Activated T-helper 9 cell treated with anti-CD3 and anti-CD28 coated beads, Interleukin-2, amount 50 U/mL, for 16 hours (primary cell): ENCODE results near the gene ALOX12.
"Not testable (repeated sequence)": the region's sequence is repeated elsewhere in the genome, so short reads cannot be mapped to it uniquely, and the experiment has no call there.

Source experiments
- DNase-seq: peaks from one replicate; pipeline ENCODE4 v3.0.0-alpha.2; 2020; ENCODE audit warnings: low read depth

ALOX12 gene

GRCh38 chr17:6995500-6996255 is at the start of gene ALOX12:
ALOX12 (plus strand) TSS chr17:6996049; CDS start chr17:6996118, 69 bp downstream.
- DNase-seq: no peak

- DNase-seq: no peak
Measured at GRCh38 chr17:6947745-6948144, 48.1 kb upstream of the ALOX12 start.

DNA sequence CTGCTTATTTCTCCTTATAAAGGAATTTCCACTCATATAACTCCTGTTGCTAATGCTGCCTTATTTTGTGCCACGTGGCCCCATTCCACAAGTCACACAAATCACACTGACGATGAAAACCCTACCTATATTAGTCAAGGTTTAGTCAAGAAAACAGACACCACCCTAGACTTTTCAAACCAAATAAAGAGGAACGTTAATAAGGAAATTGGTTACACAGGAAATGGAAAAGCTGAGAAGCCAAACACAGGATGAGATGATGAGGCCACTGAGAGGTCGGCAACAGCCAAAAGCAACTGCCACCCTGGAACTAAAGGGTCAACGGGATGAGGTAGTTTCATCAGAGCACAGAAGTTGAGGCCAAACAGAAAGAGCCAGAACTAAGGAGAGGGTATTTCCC is 47.3 kb upstream of the ALOX12 start:
- DNase-seq: no peak

DNA sequence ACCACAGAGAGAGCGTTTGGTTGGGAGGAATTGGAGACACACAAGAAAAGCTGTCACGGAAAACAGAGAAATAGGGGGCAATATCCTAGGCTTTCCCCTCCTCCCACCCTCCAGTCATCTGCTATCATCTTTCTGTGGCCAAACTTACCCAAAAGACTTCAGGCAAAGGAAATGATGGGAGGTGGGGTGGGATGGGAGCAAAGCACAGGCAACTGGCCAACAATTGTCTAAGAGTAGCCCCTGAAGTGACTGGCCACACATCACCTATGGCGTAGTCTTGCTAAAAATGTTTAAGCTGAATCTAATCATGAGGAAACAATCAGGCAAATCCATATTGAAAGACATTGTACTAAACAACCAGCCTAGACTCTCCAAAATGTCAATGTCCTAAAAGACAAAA is 46.9 kb upstream of the ALOX12 start:
- DNase-seq: no peak

GRCh38 chr17:6950938-6951337 is 44.9 kb upstream of the ALOX12 start:
- not testable (repeated sequence) for DNase-seq

DNA sequence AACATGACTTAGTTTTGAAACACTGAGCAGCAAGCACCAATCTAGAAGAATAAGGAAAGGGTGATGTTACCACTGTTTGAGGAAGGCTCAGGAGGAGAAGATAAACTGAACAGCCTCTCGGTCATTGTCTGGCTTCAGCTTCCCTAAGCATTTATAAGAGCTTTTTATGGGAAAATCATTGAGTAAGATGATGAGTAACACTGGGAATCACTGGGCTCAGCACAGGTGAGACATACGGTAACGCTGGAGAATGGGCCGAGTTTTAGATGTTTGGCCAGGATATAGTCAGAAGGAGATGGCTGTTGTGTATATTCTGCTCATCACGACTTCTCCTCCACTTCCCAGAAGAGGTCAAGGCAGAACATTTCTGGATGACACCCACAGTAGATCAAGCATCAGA is 42.2 kb upstream of the ALOX12 start:
- DNase-seq: no peak

DNA sequence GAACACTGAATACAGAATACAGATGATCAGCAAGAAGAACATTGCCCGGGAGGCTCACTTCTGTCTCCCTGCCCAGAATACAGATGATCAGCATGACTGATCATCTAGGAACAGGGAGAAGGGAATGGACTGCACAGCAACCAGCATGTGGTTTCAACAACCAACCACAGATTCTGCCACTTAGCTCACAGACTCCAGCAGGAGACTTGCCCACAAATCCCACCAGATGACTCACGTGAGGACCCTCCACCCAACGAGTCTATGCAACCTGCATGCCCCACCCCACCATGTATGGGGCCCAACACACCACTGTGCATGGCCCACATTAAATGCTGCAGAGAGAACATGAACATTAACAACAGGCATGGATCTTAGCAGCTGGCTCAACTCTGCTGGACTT is 36.1 kb upstream of the ALOX12 start:
- no peak for DNase-seq

- DNase-seq: no peak
Measured at GRCh38 chr17:6969323-6969726, 26.5 kb upstream of the ALOX12 start.

- no peak for DNase-seq
Measured at GRCh38 chr17:6970992-6971391, 24.9 kb upstream of the ALOX12 start.

- not testable (repeated sequence) for DNase-seq
Measured at GRCh38 chr17:6979440-6979839, 16.4 kb upstream of the ALOX12 start.

DNA sequence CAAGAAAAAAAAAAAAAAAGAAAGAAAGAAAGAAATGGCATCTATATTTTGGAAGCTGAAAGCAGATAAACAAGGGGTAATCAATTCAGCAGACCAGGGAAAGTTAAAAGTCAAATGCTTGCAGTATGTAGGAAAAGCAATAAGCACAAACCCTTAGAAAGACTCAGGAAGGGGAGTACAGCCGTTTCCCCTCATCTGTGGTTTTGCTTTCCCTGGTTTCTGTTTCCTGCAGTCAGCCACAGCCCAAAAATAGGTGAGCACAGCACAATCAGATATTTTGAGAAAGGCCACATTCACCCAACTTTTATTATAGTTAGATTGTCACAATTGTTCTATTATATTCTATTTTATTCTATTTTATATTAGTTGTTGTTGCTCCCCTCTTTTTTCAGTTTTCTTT is 14.4 kb upstream of the ALOX12 start:
- DNase-seq: no peak

DNA sequence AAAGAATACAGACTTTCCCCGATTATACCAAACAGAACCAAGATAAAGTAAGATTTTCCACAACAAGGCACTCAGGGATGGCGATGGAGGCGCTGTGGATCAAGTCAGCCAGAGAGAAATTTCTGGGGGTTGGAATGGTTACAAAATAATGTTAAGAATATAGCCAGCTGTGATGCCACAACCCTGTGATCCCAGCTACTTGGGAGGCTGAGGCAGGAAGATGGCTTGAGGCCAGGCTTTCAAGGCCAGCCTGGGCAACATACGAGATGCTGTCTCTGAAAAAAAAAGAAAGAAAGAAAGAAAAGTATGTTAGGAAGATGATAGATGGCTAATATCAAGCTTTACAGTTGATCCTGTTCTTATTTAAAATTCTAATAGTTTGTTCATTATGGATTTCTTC is 10.6 kb upstream of the ALOX12 start:
- DNase-seq: no peak

- DNase-seq: no peak
Measured at GRCh38 chr17:6986676-6987075, 9.2 kb upstream of the ALOX12 start.

GRCh38 chr17:6989779-6990178 is 6.1 kb upstream of the ALOX12 start:
- no peak for DNase-seq

- DNase-seq: not testable (repeated sequence)
Measured at GRCh38 chr17:6993613-6994056, 2.2 kb upstream of the ALOX12 start.

- no peak for DNase-seq
Measured at GRCh38 chr17:6994118-6994598, 1.7 kb upstream of the ALOX12 start.

- DNase-seq: no peak
Measured at GRCh38 chr17:6994666-6995256, 1.1 kb upstream of the ALOX12 start.

DNA sequence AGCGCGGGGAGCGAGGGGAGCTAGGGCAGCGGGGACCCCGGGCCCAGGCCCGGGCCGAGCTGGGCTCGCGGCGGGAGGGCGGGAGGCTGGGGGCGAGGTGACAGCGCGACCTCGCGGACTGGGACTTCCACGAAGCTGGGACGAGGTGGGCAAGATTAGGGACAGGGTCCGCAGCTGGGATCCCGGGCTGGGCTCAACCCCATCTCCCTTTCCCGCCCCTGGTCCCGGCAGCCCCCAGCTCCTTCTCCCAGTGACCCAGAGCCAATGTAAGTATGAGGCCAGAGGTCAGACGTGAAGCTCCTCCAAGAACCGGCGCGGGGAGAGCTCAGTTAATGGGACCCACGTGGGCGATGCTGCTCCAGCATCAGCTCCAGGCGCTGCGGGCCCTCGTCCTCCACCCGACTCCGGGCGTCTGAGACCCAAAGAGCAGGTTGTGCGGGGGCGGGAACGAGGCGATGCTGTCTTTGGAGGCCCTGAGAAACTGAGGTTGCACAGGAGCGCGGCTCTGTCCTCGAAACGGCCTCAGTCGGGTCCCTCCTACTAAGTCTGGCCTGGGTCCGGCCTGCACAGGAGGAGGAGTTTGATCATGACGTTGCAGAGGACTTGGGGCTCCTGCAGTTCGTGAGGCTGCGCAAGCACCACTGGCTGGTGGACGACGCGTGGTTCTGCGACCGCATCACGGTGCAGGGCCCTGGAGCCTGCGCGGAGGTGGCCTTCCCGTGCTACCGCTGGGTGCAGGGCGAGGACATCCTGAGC is 585 bp downstream of the ALOX12 start:
- DNase-seq: no peak

DNA sequence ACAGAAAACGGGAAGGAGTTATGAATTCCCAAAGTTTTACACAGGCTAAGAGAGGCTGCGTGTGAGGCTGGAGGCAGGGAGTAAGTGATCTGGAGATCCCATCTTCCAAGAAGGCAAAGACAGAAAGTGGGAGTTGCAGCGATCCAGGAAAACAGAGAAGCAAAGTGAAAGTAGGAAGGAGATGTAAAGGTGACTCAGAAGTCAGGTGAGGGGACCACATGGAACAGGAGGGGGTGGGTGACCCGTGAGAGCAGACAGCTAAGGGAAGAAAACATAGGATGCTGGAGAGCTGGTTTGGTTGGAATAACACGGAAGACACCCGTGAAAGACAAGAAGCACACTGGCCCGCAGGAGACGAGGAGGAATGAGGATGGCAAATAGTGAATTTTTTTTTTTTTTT is 1.3 kb downstream of the ALOX12 start:
- no peak for DNase-seq

- DNase-seq: no peak
Measured at GRCh38 chr17:6998855-6999508, 3.1 kb downstream of the ALOX12 start.

DNA sequence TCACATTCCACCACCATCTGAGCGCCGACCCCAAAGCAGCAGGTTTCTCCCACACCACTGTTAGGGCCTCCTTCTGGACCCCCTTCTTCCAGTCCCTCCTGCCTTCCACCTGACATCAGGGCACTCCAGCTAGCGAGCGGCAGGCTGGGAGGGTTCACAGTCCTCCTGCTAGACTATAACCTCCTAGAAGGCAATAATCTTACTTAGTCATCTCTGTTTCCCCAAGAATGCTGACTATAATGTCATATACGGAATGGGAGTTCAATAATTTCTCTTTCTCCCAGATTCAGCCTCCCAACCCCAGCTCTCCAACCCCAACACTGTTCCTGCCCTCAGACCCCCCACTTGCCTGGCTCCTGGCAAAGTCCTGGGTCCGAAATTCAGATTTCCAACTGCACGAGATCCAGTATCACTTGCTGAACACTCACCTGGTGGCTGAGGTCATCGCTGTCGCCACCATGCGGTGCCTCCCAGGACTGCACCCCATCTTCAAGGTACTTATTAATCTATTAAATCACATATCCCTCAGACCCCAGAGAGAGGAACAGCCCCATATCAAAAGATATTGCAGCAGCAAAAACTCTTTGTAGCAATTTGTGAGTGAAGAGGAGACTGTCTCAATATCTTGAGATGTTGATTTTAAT is 5.6 kb downstream of the ALOX12 start:
- no peak for DNase-seq
